H9 (cell line): Measurements from ENCODE around the gene USP37. TPM values are rescaled to one million over a fixed set of nuclear protein-coding genes. Genes with fewer than 3 reads are reported as not detected.

Experiments used
- DNase-seq: peaks from one replicate; pipeline ENCODE4 v3.0.0-alpha.2; 2017
- H2AFZ ChIP-seq: one replicate; pipeline ENCODE4 v1.6.1; 2013; ENCODE audit warnings: mild to moderate bottlenecking, low read length, control low read depth, moderate library complexity
- H2AK5ac ChIP-seq: 2 replicates; pipeline ENCODE4 v1.6.1; 2013; ENCODE audit warnings: low read length, control low read depth, mixed read lengths; ENCODE audit not compliant: insufficient read length
- H2BK120ac ChIP-seq: one replicate; pipeline ENCODE4 v1.6.1; 2013; ENCODE audit warnings: low read depth, mild to moderate bottlenecking, low read length, control low read depth, inconsistent platforms; ENCODE audit not compliant: poor library complexity, severe bottlenecking
- H2BK12ac ChIP-seq: 2 replicates; pipeline ENCODE4 v1.6.1; 2013; ENCODE audit warnings: low read length, control low read depth, mixed read lengths, low read depth; ENCODE audit not compliant: insufficient read length
- H2BK15ac ChIP-seq: 2 replicates; pipeline ENCODE4 v1.6.1; 2013; ENCODE audit warnings: low read depth, low read length, control low read depth
- H2BK20ac ChIP-seq: one replicate; pipeline ENCODE4 v1.6.1; 2013; ENCODE audit warnings: low read depth, mild to moderate bottlenecking, low read length, control low read depth, inconsistent platforms; ENCODE audit not compliant: poor library complexity, severe bottlenecking
- H2BK5ac ChIP-seq: 2 replicates; pipeline ENCODE4 v1.6.1; 2013; ENCODE audit warnings: low read length, control low read depth, mixed read lengths; ENCODE audit not compliant: insufficient read length
- H3K14ac ChIP-seq: 2 replicates; pipeline ENCODE4 v1.6.1; 2013; ENCODE audit warnings: low read length, control low read depth; ENCODE audit not compliant: insufficient read depth
- H3K18ac ChIP-seq: 2 replicates; pipeline ENCODE4 v1.6.1; 2013; ENCODE audit warnings: low read depth, mild to moderate bottlenecking, mixed read lengths, low read length, control low read depth; ENCODE audit not compliant: insufficient read length
- H3K23ac ChIP-seq: 2 replicates; pipeline ENCODE4 v1.6.1; 2013; ENCODE audit warnings: low read length, control low read depth, mixed read lengths, low read depth; ENCODE audit not compliant: insufficient read length
- H3K23me2 ChIP-seq: 2 replicates; pipeline ENCODE4 v1.6.1; 2013; ENCODE audit warnings: low read depth, mild to moderate bottlenecking, mixed read lengths, low read length, control low read depth; ENCODE audit not compliant: insufficient read length, poor library complexity, severe bottlenecking
- H3K27ac ChIP-seq: 2 replicates; pipeline ENCODE4 v1.5.1; 2013; ENCODE audit warnings: low read length, control low read depth, mixed read lengths, low read depth; ENCODE audit not compliant: insufficient read length
- H3K27me3 ChIP-seq: 2 replicates; pipeline ENCODE4 v1.6.1; 2013; ENCODE audit warnings: low read length, control low read depth, inconsistent platforms; ENCODE audit not compliant: insufficient read depth
- H3K4ac ChIP-seq: 2 replicates; pipeline ENCODE4 v1.6.1; 2013; ENCODE audit warnings: low read depth, mild to moderate bottlenecking, control low read depth, inconsistent platforms, low read length, moderate library complexity
- H3K4me1 ChIP-seq: 2 replicates; pipeline ENCODE4 v1.6.1; 2013; ENCODE audit warnings: low read length, control low read depth, inconsistent platforms; ENCODE audit not compliant: insufficient read depth
- H3K4me2 ChIP-seq: 2 replicates; pipeline ENCODE4 v1.6.1; 2013; ENCODE audit warnings: low read length, control low read depth, mixed read lengths; ENCODE audit not compliant: insufficient read length, insufficient read depth
- H3K56ac ChIP-seq: 2 replicates; pipeline ENCODE4 v1.6.1; 2013; ENCODE audit warnings: low read depth, mild to moderate bottlenecking, mixed read lengths, low read length, control low read depth; ENCODE audit not compliant: insufficient read length
- H3K79me1 ChIP-seq: 2 replicates; pipeline ENCODE4 v1.6.1; 2013; ENCODE audit warnings: low read depth, mild to moderate bottlenecking, moderate library complexity, low read length, control low read depth, inconsistent platforms; ENCODE audit not compliant: insufficient read depth, poor library complexity, severe bottlenecking
- H3K79me2 ChIP-seq: 2 replicates; pipeline ENCODE4 v1.6.1; 2013; ENCODE audit warnings: low read length, control low read depth, inconsistent platforms; ENCODE audit not compliant: insufficient read depth
- H3K9ac ChIP-seq: 2 replicates; pipeline ENCODE4 v1.6.1; 2013; ENCODE audit warnings: low read length, control low read depth, mixed read lengths; ENCODE audit not compliant: insufficient read length; ENCODE audit errors: extremely low read depth
- H3K9me3 ChIP-seq: one replicate; pipeline ENCODE4 v1.6.1; 2013; ENCODE audit warnings: low read depth, low read length, inconsistent platforms; ENCODE audit not compliant: control insufficient read depth
- H3T11ph ChIP-seq: one replicate; pipeline ENCODE4 v1.6.1; 2013; ENCODE audit warnings: mild to moderate bottlenecking, low read length, control low read depth, inconsistent platforms
- H4K20me1 ChIP-seq: one replicate; pipeline ENCODE4 v1.6.1; 2013; ENCODE audit not compliant: control insufficient read depth, insufficient read length, insufficient read depth
- H4K5ac ChIP-seq: 2 replicates; pipeline ENCODE4 v1.6.1; 2013; ENCODE audit warnings: low read depth, mild to moderate bottlenecking, mixed read lengths, low read length, control low read depth; ENCODE audit not compliant: insufficient read length
- H4K8ac ChIP-seq: replicated peaks from 2 replicates; pipeline ENCODE4 v1.6.1; 2013; ENCODE audit warnings: low read length, control low read depth, mixed read lengths, low read depth; ENCODE audit not compliant: insufficient read length
- H4K91ac ChIP-seq: 2 replicates; pipeline ENCODE4 v1.6.1; 2013; ENCODE audit warnings: low read depth, mild to moderate bottlenecking, moderate library complexity, mixed read lengths, low read length, control low read depth; ENCODE audit not compliant: insufficient read length
- H3K27ac Mint-ChIP-seq, 3 experiments: 2 replicates in 2 of 3; 3 replicates in 1 of 3; pipeline ENCODE4 v1.8.0; 2020 to 2021; ENCODE audit warnings: mixed read lengths in 3 of 3, mild to moderate bottlenecking in 1 of 3, moderate library complexity in 1 of 3
- H3K27me3 Mint-ChIP-seq: 2 replicates; pipeline ENCODE4 v1.8.0; 2021; ENCODE audit warnings: low read depth, mild to moderate bottlenecking, moderate library complexity, mixed read lengths
- H3K36me3 Mint-ChIP-seq, 3 experiments: 2 replicates in 2 of 3; 3 replicates in 1 of 3; pipeline ENCODE4 v1.8.0; 2020 to 2021; ENCODE audit warnings: low read depth in 3 of 3, mixed read lengths in 3 of 3; ENCODE audit not compliant: insufficient read depth in 1 of 3
- H3K4me1 Mint-ChIP-seq, 2 experiments: 2 replicates each; pipeline ENCODE4 v1.8.0; 2020; ENCODE audit warnings: mixed read lengths in 2 of 2
- H3K4me3 Mint-ChIP-seq, 2 experiments: 2 replicates in 1 of 2; 3 replicates in 1 of 2; pipeline ENCODE4 v1.8.0; 2020 to 2021; ENCODE audit warnings: mild to moderate bottlenecking in 2 of 2, mixed read lengths in 2 of 2, moderate library complexity in 1 of 2
- H3K9me3 Mint-ChIP-seq, 2 experiments: 2 replicates in 1 of 2; 3 replicates in 1 of 2; pipeline ENCODE4 v1.8.0; 2020; ENCODE audit warnings: mild to moderate bottlenecking in 2 of 2, mixed read lengths in 2 of 2, moderate library complexity in 1 of 2
- WGBS: extraction: QIAGEN DNeasy Blood & Tissue Kit; methylation state at CpG from one replicate; pipeline ENCODE4 v1.1.7; 2013; ENCODE audit warnings: missing lambda C conversion rate, low lambda C conversion rate, mixed read lengths; ENCODE audit not compliant: insufficient read length; ENCODE audit errors: extremely low coverage; 5-methylcytosine and 5-hydroxymethylcytosine counted together
- total RNA-seq: library from RNA; stranded (reverse); gene quantifications from 2 replicates; pipeline ENCODE4 v1.2.1, GENCODE V29; 2021
- TF ChIP-seq, protein P1 (sequence below): fragments of 200-600 bp; sonication (generic); conservative IDR thresholded peaks from 3 replicates; pipeline ENCODE4 v1.8.0; 2021; ENCODE audit warnings: antibody characterized with exemption, mild to moderate bottlenecking

The USP37 gene
- total RNA-seq, 1 experiment from 2014 or later: 34.9 TPM

DNA sequence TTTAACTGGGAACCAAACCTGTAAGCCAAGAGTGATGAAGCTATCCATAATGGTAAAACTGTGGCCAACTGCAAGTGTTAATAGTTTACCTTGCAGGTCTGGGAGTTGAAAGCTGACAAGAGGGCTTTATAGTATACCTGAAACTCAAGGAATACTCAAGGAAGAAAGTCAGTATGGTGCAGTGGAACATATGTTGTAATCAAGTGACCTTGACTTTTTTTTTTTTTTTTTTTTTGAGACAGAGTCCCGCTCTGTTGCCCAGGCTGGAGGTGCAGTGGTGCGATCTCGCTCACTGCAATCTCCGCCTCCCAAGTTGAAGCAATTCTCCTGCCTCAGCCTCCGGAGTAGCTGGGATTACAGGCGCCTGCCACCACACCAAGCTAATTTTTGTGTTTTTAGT is 121.6 kb downstream of the USP37 start:
- Histone ChIP-seq H3K27me3 (no peaks in the 10 kb centered on the region), H3K23ac (no peak overlapping the region), H3K14ac (no peak overlapping the region), H3T11ph (no peak overlapping the region), H2AFZ (no peak overlapping the region), H2BK120ac (no peak overlapping the region), H2BK15ac (no peak overlapping the region), H4K5ac (no peak overlapping the region), H4K8ac (no peak overlapping the region), H3K4ac (no peak overlapping the region), H2BK5ac (no peak overlapping the region), H2AK5ac (no peak overlapping the region), H4K20me1 (no peaks in the 10 kb centered on the region), H3K18ac (no peak overlapping the region), H2BK20ac (no peak overlapping the region), H3K4me2 (no peak overlapping the region), H3K4me1 (no peaks in the 10 kb centered on the region), H4K91ac (no peak overlapping the region), H3K79me1 (no peaks in the 10 kb centered on the region), H3K27ac (no peak overlapping the region), H3K23me2 (no peaks in the 10 kb centered on the region), H3K79me2 (no peaks in the 10 kb centered on the region), H3K56ac (no peak overlapping the region), H3K9ac (no peak overlapping the region), H2BK12ac (no peak overlapping the region), H3K9me3 (no peaks in the 10 kb centered on the region)
- no peak for DNase-seq
- Mint-ChIP-seq H3K36me3 (peaks cover 3 to 40% (median 20%) of the 10 kb centered on the region in 3 experiments), H3K27ac (no peak overlapping the region), H3K4me1 (peaks cover 4 to 8% of the 10 kb centered on the region in 2 experiments), H3K4me3 (no peak overlapping the region), H3K27me3 (no peaks in the 10 kb centered on the region), H3K9me3 (no peaks in the 10 kb centered on the region)
- no CpG with 5 or more reads among the region's 6 CpGs for WGBS
- TF ChIP-seq, protein P1, sequence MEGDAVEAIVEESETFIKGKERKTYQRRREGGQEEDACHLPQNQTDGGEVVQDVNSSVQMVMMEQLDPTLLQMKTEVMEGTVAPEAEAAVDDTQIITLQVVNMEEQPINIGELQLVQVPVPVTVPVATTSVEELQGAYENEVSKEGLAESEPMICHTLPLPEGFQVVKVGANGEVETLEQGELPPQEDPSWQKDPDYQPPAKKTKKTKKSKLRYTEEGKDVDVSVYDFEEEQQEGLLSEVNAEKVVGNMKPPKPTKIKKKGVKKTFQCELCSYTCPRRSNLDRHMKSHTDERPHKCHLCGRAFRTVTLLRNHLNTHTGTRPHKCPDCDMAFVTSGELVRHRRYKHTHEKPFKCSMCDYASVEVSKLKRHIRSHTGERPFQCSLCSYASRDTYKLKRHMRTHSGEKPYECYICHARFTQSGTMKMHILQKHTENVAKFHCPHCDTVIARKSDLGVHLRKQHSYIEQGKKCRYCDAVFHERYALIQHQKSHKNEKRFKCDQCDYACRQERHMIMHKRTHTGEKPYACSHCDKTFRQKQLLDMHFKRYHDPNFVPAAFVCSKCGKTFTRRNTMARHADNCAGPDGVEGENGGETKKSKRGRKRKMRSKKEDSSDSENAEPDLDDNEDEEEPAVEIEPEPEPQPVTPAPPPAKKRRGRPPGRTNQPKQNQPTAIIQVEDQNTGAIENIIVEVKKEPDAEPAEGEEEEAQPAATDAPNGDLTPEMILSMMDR: no peak
